NK-92 (cell line): ENCODE results near the gene PTPN14.

Experiments
- DNase-seq: peaks from one replicate; lab custom pipeline; 2025; ENCODE audit not compliant: unreplicated experiment; lab: John Stamatoyannopoulos, UW

Gene PTPN14

GRCh38 chr1:214379236-214379970 is 172.0 kb downstream of the PTPN14 start:
- no peak for DNase-seq

GRCh38 chr1:214378492-214378891 is 172.9 kb downstream of the PTPN14 start:
- DNase-seq: no peak

DNA sequence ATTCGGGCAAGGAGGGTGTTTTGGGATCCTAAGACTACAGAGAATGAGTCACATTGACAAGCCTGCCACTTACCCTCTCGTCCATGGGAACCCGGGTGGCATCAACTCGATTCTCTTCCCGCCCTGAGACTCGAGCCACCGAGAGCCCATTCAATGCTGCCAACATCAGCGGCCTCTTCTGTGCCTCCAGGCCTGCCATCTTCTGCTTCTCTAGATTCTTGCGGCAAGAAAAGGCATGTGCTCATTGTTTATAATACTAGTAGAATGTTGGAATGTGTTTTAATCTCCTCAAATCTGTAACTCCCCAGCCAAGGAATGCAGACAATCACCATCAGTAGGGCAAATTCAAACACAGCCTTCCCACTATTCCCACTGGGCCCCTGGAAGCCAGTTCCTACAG is 173.5 kb downstream of the PTPN14 start:
- no peak for DNase-seq

GRCh38 chr1:214377485-214377884 is 173.9 kb downstream of the PTPN14 start:
- no peak for DNase-seq

DNA sequence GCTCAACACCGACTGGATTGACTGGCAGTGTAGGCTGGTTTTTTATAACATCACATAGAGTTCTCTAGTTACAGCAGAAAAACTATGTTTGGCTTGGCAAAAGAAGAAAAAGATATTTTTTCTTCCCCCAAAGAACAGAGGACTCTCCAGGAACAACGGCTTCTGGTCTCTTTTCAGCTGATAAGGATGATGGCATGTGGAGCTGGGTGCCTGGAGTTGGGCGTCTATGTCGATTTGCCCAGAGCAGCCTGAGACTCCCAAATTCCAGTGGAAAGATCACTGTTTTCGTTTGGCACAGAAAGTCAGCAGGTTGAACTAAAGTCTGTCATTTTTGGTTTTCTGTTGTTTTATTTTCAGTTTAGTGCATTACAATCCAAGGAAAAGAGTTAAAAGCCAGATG is 179.3 kb downstream of the PTPN14 start:
- no peak for DNase-seq

DNA sequence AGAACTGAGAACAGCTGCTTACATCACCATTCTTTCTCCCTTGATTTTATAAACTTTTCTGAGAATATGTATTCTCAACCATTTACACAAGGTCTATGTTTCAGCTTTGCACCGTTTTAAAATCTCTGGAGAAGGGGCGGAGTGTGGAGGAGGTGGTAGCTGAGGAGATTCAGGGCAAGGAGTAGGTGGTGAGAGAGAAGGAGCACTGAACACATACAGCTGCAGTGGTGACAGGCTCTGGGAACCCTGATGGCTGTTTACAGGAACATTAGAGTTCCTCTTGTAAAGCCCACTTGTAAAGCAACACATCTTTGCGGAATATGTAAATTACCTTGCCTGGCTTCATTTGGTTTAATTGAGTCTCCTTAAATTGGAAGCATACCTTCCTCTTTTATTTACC is 180.8 kb downstream of the PTPN14 start:
- no peak for DNase-seq

DNA sequence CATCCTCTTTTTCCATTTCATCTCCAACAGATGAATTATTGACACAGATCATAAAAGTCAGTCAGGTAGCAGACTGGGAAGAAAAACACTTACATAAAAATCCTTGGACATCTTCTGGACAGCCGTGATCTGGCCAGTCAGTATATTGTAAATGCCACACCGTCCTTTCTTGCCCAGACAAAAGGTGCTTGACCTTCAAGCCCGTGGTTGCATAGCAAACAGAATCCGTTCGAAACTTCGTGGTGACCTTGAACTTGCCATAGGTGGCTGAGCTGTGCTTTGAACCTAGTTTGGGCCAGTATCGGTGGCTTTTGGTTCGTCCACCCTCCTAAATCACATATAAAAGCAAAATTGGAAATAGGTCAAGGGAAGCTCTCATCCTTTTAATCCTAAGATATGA is 182.0 kb downstream of the PTPN14 start:
- no peak for DNase-seq

- no peak for DNase-seq
Observed at GRCh38 chr1:214367841-214368240, 183.6 kb downstream of the PTPN14 start.

DNA sequence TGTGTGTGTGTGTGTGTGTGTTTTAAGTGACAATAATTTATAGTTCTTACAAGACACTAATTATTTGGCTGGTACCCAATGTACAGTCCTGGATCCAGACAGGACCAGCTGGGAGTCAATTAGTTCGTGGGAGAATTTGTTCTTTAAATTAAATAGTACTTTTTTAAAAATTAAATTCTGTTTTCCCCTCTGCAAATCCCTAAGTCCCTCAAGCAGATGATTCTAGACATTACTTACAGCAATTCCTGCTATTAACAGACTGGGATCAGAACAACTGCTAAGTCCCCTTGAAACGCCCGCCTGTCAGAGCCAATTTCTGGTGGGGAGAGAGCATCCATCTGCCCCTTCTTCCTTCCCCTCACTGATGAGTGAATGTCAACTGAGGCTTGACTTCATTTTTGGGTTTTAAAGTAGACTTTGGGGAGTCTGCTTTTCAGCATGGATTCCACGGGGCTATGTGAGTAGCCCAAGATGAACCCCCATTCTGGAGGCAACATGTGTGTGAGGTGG is 186.6 kb downstream of the PTPN14 start:
- DNase-seq: no peak

- no peak for DNase-seq
Observed at GRCh38 chr1:214364386-214364785, 187.0 kb downstream of the PTPN14 start.

GRCh38 chr1:214363386-214363785 is 188.0 kb downstream of the PTPN14 start:
- no peak for DNase-seq

- no peak for DNase-seq
Observed at GRCh38 chr1:214362188-214362882, 189.1 kb downstream of the PTPN14 start.

GRCh38 chr1:214361636-214362035 is 189.8 kb downstream of the PTPN14 start:
- no peak for DNase-seq

GRCh38 chr1:214360525-214361164 is 190.8 kb downstream of the PTPN14 start:
- DNase-seq: no peak

- DNase-seq: no peak
Observed at GRCh38 chr1:214360116-214360515, 191.3 kb downstream of the PTPN14 start.

GRCh38 chr1:214354440-214355148 is 196.8 kb downstream of the PTPN14 start:
- DNase-seq: no peak

- DNase-seq: no peak
Observed at GRCh38 chr1:214352838-214353237, 198.6 kb downstream of the PTPN14 start.

- DNase-seq: no peak
Observed at GRCh38 chr1:214351551-214352277, 199.7 kb downstream of the PTPN14 start.

- DNase-seq: no peak
Observed at GRCh38 chr1:214349781-214350180, 201.6 kb downstream of the PTPN14 start.

- no peak for DNase-seq
Observed at GRCh38 chr1:214349008-214349407, 202.4 kb downstream of the PTPN14 start.

DNA sequence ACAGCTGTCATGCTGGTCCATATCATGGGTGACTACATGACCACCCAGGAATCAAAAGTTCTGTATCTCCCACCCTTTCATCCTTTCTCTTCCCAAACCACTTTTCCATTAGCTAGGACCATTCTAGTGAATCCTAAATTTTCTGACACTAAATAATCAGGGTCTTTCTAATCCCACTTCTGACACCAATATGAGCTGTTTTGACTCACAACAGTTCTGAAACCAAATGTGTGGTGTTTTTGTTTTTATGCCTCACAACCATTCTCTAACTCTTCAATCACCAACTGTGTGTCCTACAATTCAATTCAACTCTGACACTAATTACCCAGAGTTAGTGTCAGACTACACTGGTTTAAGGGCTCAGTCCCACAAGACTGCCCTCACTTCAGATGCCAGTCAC is 206.5 kb downstream of the PTPN14 start:
- DNase-seq: no peak
